Activated naive CD8-positive, alpha-beta T cell treated with anti-CD3 and anti-CD28 coated beads, Interleukin-2, amount 50 U/mL, for 16 hours (primary cell): ENCODE data around the gene ARFGAP2.
"Not testable (repeated sequence)": the region's sequence is repeated elsewhere in the genome, so short reads cannot be mapped to it uniquely, and the experiment has no call there.

ENCODE experiments used
- DNase-seq: peaks from one replicate; pipeline ENCODE4 v3.0.0-alpha.2; 2020; ENCODE audit warnings: low read depth, low spot score

ARFGAP2 gene

GRCh38 chr11:47148903-47149531, 27.7 kb downstream of the ARFGAP2 start:
- DNase-seq = no peak

GRCh38 chr11:47148270-47148669, 28.4 kb downstream of the ARFGAP2 start:
- no peak for DNase-seq

GRCh38 chr11:47147681-47148080, 29.0 kb downstream of the ARFGAP2 start:
- DNase-seq = no peak

DNA sequence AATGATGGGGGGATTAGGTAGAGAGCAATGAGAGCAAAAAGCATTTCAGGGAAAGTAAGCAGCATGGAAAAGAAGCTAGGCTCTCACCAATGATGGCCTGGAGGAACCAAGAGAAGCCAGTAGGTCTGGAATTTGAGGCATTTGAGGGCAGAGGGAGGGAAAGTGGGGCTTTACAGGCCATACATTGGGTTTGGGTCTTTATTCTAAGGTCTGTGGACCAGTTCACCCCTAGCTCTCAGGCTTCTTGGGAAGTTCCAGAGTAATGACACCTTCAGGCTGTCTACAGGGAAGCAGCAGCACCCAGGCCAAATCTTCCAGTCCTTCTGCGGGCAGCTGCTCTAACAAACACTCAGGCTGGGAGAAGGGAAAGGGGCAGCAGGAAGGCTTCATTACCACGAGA, 29.4 kb downstream of the ARFGAP2 start:
- DNase-seq = no peak

DNA sequence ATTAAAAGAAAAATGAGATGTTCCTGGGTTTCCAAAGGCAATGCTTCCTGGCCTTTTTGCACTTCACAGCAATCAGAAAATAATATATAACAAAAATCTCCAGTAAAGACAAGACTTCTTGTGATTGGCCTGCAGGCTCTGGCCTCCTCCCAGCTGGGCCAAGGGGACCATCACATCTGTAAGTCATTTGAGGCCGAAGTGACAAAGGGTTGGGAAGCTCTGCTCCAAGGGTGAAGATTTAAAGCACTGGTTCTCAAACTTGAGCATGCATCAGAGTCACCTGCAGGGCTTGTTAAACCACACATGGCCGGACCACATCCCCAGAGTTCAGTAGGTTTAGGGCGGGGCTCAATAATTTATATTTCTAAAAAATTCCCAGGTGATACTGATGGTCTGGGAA, 32.1 kb downstream of the ARFGAP2 start:
- no peak for DNase-seq

DNA sequence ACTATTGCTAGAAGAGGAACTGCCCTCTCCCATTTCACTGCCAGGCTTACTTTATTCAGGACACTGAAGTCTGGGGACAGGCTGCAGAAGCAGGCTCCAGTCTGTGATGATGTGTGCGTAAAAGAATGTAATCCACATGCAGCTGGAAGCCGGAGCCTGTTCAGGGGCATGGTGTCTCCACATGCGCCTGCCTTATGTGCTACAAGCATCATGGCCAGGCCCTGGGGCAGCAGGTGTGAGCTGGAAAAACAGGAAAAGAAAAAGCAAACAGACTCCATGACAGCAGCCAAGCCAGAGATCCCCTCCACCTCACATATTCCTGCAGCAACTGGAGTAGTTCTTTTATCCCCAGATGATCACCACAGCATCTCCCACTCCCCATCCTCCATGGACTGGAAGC, 33.4 kb downstream of the ARFGAP2 start:
- DNase-seq = no peak

- no peak for DNase-seq
These were observed 36.8 kb downstream of the ARFGAP2 start for GRCh38 chr11:47139878-47140277.

GRCh38 chr11:47137476-47137875, 39.2 kb downstream of the ARFGAP2 start:
- no peak for DNase-seq

- no peak for DNase-seq
These were observed 39.8 kb downstream of the ARFGAP2 start for GRCh38 chr11:47136921-47137320.

DNA sequence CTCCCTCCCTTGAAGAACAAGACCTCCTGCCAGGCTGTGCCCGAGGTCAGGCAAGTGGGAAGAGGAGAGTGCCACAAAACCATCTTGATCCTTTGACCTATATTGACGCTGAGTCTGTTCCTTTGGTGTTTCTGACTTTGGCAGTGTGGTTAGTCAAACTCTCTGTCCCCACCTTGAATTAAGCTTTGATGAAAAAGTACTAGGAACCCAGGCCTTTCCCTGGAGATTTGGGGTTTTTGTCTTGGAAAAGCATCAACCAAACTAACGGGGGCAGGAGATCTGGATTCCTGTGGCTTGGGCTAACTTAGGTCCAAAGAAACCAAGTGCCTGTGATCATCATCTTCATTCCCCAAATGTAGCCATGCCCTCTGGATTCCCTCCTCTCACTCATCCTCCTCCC, 40.4 kb downstream of the ARFGAP2 start:
- DNase-seq = no peak

DNA sequence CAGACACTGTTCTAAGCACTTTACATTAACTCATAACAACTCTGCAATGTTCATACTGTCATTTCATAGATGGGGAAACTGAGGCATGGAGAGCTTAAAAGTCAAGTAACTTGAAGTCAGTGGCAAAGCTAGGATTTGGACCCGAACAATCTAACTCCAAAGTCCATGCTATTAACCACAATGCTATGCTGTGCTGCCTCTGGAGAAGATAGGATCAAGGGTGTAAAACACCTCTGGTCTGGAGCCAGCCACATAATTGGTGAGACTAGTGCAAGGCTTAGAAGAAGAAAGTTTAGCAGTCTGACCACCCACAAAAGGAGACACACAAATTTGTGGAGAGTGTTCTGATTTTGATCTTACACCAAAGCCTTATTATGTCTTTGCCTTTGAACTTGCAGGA, 43.7 kb downstream of the ARFGAP2 start:
- no peak for DNase-seq

- no peak for DNase-seq
These were observed 44.2 kb downstream of the ARFGAP2 start for GRCh38 chr11:47132490-47132889.

GRCh38 chr11:47131136-47131535, 45.5 kb downstream of the ARFGAP2 start:
- DNase-seq = no peak

- DNase-seq = no peak
These were observed 46.1 kb downstream of the ARFGAP2 start for GRCh38 chr11:47130543-47130942.

- no peak for DNase-seq
These were observed 49.5 kb downstream of the ARFGAP2 start for GRCh38 chr11:47127213-47127612.

GRCh38 chr11:47125083-47125482, 51.6 kb downstream of the ARFGAP2 start:
- DNase-seq = no peak

DNA sequence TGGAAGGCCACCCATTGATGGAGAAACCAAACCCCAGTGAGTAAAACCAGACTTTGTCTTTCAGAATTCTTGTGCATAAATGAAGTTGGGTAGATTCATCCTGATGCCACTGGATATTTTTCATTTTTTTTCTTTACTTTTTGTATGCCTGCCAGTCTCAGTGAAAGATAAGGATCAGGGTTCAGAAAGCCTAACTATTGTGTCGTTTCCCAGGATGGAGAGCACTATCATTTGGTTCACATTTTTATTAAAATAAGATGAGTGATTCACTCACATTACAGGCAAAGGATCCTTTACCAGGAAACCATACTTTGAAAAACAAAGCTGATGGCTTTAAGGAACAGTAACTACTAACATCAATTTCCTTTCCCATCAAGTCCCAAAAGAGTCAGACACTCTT, 52.0 kb downstream of the ARFGAP2 start:
- DNase-seq = no peak

- no peak for DNase-seq
These were observed 53.6 kb downstream of the ARFGAP2 start for GRCh38 chr11:47123094-47123493.

DNA sequence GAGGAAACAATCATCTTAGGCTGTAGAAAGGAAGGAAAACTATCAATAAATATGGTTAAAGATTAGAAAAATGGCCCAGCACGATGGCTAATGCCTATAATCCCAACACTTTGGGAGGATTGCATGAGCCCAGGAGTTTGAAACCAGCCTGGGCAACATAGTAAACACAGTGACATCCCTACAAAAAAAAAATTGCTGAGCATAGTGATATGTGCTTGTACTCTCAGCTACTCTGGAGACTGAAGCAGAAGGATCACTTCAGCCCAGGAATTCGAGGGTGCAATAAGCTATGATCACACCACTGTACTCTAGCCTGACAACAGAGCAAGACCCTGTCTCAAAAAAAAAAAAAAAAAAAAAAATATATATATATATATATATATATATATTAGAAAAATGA, 54.9 kb downstream of the ARFGAP2 start:
- DNase-seq = no peak

- no peak for DNase-seq
These were observed 55.6 kb downstream of the ARFGAP2 start for GRCh38 chr11:47121056-47121455.

DNA sequence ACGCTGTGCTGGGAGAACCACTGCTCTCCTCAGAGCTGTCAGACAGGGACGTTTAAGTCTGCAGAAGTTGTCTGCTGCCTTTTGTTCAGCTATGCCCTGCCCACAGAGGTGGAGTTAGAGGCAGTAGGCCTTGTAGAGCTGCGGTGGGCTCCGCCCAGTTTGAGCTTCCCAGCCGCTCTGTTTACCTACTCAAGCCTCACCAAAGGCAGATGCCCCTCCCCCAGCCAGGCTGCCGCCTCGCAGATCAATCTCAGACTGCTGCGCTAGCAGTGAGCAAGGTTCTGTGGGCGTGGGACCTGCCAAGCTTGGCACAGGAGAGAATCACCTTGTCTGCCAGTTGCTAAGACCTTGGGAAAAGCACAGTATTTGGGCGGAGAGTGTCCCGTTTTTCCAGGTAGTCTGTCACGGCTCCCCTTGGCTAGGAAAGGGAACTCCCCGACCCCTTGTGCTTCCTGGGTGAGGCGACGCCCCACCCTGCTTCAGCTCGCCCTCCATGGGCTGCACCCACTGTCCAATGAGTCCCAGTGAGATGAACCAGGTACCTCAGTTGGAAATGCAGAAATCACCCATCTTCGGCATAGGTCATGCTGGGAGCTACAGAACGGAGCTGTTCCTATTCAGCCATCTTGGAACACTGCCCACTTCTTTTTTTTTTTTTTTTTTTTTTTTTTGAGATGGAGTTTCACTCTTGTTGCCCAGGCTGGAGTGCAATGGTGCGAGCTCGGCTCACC, 57.6 kb downstream of the ARFGAP2 start:
- DNase-seq = not testable (repeated sequence)
